DMS 273 treated with DMSO at 0.1 percent for 48 hours (cell line): ENCODE measurements around the gene NCBP2L.
A peak's percentile ranks its signal among the peaks of the same experiment; 100 is the strongest.

Experiments
- DNase-seq: peaks from one replicate; lab custom pipeline; 2025; lab: John Stamatoyannopoulos, UW

The NCBP2L gene

GRCh38 chrX:107777536-107777832 is at the start of gene NCBP2L:
NCBP2L (plus strand) TSS chrX:107777733; CDS start chrX:107794221, 16,488 bp downstream.
- no peak for DNase-seq

DNA sequence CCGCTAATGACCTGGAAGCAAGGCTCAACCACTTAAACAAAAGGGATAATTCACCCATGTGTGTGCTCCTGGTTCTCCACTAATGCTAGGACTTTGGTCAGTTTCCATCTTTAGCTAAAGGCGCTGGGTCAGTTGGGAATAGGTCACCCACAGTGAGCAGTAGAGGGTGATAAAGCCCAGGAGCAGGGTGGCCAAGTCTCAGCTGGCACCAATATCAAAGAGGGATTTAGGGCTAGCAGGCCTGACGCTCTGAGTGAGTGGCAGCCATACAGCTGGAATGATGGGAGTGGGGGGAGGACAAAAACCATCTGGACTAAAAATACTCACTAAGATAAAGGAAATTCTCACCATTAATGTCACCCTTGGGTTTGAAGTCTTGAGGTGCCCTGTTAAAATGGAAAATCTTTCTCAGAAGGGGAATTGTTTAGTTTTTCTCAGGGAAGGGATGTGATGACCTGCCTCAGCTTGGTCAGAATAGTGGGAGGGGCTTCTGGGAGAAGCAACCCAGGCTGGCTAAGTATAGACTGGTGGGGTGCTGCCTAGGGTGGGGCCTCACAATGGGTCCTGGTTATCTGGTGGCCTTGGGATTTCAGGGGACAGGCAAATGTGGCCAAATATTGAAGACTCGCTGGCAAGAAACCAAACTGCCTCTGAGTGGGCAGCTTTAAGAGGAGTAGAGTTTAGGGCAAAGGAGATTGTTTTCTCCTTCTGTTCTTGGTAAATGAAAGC is 49.0 kb upstream of the NCBP2L start:
- no peak for DNase-seq

DNA sequence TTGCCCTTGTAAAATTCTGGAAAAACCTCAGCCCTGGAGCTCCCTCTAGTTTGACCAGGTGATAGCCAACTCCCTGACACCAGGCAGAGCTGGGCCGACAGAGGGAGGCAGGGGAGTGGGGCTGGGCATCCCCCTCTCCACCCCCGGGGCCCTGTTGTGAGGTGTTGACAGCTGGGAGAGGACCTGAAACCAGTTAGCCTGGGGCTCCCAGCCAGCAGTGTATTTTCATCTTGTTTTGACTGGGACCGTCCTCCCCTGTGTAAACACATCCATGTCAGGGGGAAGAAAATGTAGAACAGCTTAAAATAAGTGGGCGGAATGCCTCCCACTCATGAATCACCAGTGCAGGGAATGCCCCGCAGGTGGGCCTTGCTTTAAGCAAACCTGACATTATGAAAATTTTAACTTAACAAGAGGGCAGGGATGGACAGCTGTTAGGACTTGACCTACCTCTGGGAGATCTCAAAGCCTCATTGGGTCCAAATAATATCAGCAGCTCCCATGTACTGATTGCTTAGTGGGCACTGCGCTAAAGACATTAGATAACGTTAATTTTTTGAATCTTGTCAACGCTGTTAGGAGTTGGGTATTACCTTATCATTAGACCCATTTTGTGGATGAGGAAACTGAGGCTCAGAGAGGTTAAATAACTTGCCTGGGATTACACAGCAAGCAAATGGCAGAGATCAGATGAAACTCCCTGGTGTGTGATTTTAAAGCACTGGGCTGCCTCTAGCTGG is 47.8 kb upstream of the NCBP2L start:
- no peak for DNase-seq

DNA sequence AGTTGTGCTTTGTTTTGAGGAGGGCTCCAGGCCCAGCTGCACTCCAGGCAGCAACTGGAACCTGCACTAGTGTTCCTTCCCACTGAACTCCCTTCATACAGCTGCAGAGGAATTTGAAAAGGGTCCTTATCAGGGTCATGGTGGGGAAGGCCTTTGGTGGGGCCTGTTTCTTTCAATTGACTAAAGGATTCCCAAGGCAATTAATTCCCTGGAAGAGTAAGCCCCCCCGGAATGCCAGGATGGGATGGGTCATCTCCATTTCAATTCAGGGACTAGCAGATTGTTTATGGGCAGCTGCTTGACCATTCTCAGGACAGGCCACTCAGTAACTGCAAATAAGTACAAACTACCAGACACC is 47.3 kb upstream of the NCBP2L start:
- DNase-seq: no peak

- DNase-seq: no peak
Measured at GRCh38 chrX:107730991-107731766, 46.4 kb upstream of the NCBP2L start.

DNA sequence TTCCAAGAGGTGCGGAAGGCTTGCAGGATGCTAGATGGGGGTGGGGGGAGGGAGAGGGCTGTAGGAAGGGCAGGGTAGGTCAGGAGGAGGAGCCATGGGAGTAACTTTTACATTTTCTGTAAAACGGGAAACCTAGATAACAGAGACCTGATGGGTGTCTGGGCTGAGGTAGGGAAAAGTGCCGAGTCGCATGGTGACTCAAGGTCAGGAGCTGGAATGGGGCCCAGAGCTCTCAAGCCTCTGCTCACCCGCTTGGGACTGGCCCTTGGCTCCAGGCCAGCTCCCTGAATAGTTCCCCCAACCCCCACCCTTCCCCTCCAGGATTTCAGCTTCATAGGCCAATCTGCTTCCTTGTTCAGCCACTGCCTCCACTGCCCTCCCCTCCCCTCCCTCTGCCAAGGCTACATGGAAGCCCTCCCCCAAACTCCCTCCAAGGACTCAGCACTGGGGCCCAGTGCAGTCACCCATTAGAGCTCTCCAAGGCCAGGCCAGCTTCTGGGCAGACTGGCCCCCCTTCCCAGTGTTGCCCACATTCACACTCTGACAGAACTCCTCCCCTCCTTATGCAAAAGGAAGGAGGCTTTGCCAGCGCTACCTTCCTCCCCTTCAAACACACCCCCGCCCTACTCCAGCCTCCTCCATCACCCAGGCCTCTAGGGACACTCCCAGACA is 45.6 kb upstream of the NCBP2L start:
- DNase-seq: peak; percentile 21

DNA sequence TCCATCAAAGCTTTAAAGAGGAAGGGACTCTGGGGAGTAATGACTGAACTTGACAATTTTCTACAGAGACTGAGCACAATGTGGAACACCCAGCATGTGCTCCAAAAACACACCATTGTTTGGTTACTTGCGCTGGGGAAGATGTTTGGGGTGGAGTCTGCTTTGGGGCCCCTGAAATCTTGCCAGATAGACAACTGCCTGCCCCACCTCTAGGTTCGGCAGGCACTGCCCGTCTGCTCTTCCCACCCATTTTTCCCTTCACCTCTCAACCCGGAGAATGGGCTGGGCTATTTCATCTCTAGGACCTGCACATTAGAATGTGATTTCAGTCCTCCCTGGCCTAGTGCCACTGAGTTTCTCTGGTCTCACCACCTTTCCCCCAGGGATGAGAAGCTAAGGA is 43.8 kb upstream of the NCBP2L start:
- no peak for DNase-seq

GRCh38 chrX:107734646-107735045 is 42.9 kb upstream of the NCBP2L start:
- DNase-seq: no peak

DNA sequence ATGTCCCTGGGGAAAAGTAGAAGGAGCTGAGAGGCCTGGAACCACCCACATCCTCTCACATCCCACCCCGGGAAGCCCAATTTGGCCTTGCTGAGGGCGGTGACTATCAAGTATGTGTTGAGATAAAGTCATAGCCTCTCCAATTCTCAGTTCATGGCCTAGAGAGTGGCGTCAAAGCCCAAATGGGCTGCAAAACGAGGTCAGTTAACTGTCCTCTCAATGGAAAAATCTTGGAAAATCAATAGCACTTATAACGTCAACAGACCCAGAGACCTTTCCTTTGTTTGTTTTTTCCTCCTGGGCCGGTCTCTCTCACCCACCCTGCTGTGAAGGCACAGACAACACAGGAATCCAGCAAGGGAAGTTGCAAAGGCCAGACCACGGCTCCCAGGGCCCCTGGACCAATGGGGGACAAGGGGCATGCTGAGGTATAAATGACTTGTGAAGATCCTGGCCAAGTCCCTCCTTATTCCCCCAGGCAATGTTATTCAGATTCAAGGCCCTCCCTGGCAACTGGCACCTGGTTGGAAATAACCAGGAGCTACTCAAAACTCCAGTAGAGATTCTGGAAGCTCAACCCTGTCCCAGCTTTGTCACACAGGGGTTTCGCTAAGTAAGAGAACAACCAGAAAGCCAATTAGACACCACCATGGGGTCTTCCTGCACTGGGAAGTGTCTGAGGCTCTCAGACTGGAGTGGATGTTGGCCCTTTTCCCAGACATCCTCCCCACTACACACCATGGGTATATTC is 40.6 kb upstream of the NCBP2L start:
- DNase-seq: no peak

DNA sequence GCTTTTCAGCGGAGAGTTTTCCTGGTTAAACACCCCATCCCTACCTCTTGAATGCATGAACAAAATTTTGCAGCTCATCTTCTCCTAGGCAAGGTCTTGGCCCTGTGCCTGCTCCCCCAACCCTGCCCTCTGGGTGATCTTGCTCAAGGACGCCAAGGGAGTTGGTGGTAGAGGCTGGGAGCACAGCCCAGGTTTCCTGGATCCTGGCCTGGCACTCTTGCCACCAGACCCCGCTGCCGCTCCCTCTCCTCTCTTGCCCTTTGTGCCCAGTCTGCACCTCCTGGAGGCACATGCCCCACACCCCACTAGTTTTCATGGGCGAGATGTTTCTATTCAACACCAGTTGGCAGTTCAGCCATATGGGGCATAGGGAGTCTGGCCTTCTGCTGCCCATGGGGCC is 39.3 kb upstream of the NCBP2L start:
- DNase-seq: no peak

DNA sequence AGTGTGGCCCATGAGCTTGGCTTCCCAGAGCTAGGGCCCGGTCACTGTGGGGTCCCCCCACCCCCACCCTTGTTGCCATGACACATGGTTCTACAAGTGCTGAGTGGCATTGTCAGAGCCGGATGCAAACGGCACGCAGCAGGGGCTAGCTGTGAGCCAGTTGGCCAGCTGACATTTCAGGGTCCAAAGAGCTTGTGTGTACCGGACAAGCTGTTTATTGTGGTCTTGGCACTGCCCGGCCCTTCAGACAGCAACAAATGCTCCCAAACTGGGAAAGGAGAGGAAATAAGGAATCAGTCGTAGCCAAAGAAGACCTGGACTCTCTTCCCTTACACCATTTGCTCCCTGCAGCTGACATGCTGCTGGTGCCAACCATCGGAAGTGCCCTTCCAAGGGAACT is 38.8 kb upstream of the NCBP2L start:
- DNase-seq: no peak

GRCh38 chrX:107739541-107739940 is 38.0 kb upstream of the NCBP2L start:
- no peak for DNase-seq

GRCh38 chrX:107741404-107741790 is 36.1 kb upstream of the NCBP2L start:
- no peak for DNase-seq

GRCh38 chrX:107742700-107743191 is 34.8 kb upstream of the NCBP2L start:
- DNase-seq: no peak

- DNase-seq: no peak
Measured at GRCh38 chrX:107743995-107744394, 33.5 kb upstream of the NCBP2L start.

DNA sequence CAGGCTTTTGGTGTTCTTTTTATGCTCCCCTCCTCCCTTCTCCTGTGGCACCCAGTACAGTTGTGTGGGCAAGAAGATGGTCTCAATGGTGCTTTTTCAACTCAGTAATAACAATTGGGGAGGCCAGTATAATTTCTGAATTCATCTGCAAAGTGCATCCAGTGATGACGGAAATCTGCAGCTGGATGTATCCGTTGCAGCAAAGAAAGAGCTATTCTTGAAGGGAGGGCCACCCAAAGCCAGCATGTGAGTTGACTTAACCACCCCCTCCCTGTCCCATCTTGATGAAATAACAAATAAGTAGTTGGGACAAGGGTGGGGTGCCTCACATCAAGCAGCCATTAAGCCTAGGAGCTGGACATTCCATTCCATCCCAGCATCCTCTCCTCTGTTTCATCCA is 32.7 kb upstream of the NCBP2L start:
- no peak for DNase-seq

- no peak for DNase-seq
Measured at GRCh38 chrX:107747596-107748161, 29.9 kb upstream of the NCBP2L start.

DNA sequence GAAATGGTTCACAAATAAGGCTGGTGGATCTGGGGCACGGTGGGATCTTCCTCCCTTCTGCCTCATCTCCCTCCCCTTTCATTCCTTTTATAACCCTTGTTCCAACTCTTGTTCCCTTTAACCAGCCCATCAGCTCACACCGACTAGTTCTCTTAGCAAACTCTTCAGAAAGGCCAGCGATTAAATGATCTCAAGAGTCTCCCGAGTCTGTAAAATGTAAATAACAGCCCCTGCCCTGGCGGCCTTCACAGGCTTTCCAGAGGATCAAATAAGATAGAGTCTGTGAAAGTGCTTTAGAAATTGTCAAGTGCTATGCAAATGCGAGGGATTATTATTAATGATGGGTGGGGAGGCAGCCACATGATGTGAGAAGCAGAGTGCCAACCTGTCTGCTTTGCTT is 29.0 kb upstream of the NCBP2L start:
- DNase-seq: no peak

DNA sequence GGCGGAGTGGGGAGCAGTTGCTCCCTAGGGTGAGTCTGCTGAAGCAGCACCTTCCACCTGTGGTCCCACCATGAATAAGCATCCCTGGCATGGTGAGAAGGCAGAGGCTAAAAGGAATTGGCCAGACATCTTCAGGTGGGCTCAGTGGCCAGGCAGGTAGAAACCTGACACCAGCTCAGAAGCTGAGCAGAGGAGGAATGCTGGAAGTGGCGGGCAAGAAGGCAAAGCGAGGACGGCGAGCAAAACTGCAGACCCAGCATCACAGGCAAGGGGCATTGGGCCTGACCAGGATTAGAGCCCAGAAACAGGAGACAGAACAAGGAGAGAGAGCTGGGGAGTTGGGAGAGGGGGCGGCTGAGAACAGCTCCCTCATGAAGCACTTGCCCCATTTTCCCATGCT is 27.3 kb upstream of the NCBP2L start:
- no peak for DNase-seq

DNA sequence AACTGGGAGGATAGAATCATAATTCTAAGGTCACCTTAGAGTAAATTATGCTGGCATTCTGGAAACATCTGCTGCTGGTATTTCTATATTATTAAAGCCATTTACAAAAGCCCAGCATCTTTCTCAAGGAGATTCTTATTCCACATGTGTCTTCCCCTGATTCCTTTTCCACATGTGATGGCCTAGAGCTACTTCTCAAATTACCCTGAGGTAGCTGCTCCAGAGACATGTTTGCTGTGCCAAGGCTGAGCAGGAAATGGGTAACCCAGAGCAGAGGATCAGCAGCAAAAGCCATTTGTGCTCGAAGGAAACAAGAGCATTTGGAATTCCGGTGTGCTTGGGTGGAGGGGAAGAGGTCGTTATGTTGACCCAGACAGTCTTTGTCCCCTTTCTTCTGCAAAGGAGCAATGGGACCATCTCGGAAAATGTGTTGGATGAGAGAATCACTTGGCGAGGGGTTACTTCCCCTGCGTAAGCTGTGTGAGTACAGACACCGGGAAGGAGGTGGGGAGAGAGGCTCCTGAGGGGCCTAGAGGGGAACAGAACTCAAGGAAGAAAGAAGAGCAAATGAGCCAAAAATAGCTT is 26.6 kb upstream of the NCBP2L start:
- DNase-seq: no peak

GRCh38 chrX:107752043-107752442 is 25.5 kb upstream of the NCBP2L start:
- DNase-seq: no peak
